ENCODE results near the gene THAP3. TPM values are rescaled to one million over a fixed set of nuclear protein-coding genes. Genes with fewer than 3 reads are reported as not detected.

The THAP3 gene
- total and polyA plus RNA-seq, 2 donors (not counting 1 experiment from before 2014, with no cell fraction given): 20.2 to 30.4 TPM

DNA sequence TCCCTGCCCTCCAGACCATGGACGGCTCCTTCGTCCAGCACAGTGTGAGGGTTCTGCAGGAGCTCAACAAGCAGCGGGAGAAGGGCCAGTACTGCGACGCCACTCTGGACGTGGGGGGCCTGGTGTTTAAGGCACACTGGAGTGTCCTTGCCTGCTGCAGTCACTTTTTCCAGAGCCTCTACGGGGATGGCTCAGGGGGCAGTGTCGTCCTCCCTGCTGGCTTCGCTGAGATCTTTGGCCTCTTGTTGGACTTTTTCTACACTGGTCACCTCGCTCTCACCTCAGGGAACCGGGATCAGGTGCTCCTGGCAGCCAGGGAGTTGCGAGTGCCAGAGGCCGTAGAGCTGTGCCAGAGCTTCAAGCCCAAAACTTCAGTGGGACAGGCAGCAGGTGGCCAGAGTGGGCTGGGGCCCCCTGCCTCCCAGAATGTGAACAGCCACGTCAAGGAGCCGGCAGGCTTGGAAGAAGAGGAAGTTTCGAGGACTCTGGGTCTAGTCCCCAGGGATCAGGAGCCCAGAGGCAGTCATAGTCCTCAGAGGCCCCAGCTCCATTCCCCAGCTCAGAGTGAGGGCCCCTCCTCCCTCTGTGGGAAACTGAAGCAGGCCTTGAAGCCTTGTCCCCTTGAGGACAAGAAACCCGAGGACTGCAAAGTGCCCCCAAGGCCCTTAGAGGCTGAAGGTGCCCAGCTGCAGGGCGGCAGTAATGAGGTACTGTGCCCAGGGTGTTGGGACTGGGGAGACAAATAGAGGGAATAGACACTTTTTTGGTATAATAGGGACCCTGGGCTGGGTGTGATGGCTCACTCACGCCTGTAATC is 43.9 kb upstream of the THAP3 start:
- H3K79me2 ChIP-seq (ENCODE audit: control insufficient read depth, insufficient read depth, low read length): peaks cover 47% of the 10 kb centered on the region
- no peaks in the 10 kb centered on the region for H3K9me3 ChIP-seq (ENCODE audit: control extremely low read depth in 1 of 3, control insufficient read depth in 2 of 3, insufficient read depth in 1 of 3, low read length in 2 of 3)
- peaks cover 20 to 32% of the 10 kb centered on the region in 2 donors for H3K4me1 ChIP-seq (ENCODE audit: control insufficient read depth in 2 of 2, insufficient read depth in 2 of 2, low read length in 2 of 2)
- peak overlapping the region; percentile 84 for H2AFZ ChIP-seq (ENCODE audit: insufficient read depth, low read depth, low read length, poor library complexity, severe bottlenecking)
- DNase-seq (peak; percentile 47), ATAC-seq (ENCODE audit: low read depth) (no peak)
- Mint-ChIP-seq H3K27me3 (no peaks in the 10 kb centered on the region), H3K27ac (peak overlapping the region; percentile 98), H3K4me1 (peaks cover 34% of the 10 kb centered on the region), H3K4me3 (peak overlapping the region; percentile 98), H3K9me3 (ENCODE audit: insufficient read depth) (no peaks in the 10 kb centered on the region)
- TF ChIP-seq, protein P1, sequence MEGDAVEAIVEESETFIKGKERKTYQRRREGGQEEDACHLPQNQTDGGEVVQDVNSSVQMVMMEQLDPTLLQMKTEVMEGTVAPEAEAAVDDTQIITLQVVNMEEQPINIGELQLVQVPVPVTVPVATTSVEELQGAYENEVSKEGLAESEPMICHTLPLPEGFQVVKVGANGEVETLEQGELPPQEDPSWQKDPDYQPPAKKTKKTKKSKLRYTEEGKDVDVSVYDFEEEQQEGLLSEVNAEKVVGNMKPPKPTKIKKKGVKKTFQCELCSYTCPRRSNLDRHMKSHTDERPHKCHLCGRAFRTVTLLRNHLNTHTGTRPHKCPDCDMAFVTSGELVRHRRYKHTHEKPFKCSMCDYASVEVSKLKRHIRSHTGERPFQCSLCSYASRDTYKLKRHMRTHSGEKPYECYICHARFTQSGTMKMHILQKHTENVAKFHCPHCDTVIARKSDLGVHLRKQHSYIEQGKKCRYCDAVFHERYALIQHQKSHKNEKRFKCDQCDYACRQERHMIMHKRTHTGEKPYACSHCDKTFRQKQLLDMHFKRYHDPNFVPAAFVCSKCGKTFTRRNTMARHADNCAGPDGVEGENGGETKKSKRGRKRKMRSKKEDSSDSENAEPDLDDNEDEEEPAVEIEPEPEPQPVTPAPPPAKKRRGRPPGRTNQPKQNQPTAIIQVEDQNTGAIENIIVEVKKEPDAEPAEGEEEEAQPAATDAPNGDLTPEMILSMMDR (IDR thresholded peaks at IDR 0.05): no peak
- TF ChIP-seq EZH2 (IDR thresholded peaks at IDR 0.05; ENCODE audit: borderline replicate concordance, insufficient read depth, low read depth, low read length, poor library complexity, severe bottlenecking): no peak
- peak overlapping the region; percentile 89 for H3K9ac ChIP-seq (ENCODE audit: low read length)
- CTCF ChIA-PET: interaction anchor here (0.7 to 1.7 kb wide), 6 partner anchors 10 to 599 kb away, joined by 3 to 9 read pairs (median 4); partner anchors contain the start of genes KLHL21, NOL9 and TAS1R1
- intact Hi-C loops (cut with micrococcal nuclease): loop anchor here (1.0 kb wide), 1 partner anchor 20 kb away; no protein-coding TSS in a partner anchor
- H3K4me3 ChIP-seq (ENCODE audit: control extremely low read depth in 1 of 5, extremely low read depth in 1 of 5, insufficient read depth in 1 of 5, low read depth in 2 of 5, low read length in 4 of 5): peak overlapping the region; percentile 30 to 91 (median 88)
- H4K20me1 ChIP-seq (ENCODE audit: control insufficient read depth, insufficient read depth, low read length, poor library complexity, severe bottlenecking): peaks cover 27% of the 10 kb centered on the region
- H3K27me3 ChIP-seq (replicated peaks in 1 of 4; ENCODE audit: control extremely low read depth in 1 of 4, control insufficient read depth in 3 of 4, insufficient read depth in 4 of 4, low read length in 3 of 4): no peaks in the 10 kb centered on the region
- H3K27ac ChIP-seq (ENCODE audit: low read length in 2 of 2): peak overlapping the region; percentile 87 to 91
- peak overlapping the region; percentile 88 for H3K4me2 ChIP-seq (replicated peaks; ENCODE audit: low read depth, low read length, poor library complexity, severe bottlenecking)
- POLR2A ChIA-PET: interaction anchor here (0.7 to 3.4 kb wide), 5 partner anchors 19 to 37 kb away, joined by 3 to 21 read pairs (median 7); partner anchors contain the start of genes KLHL21, NOL9, PHF13 and TAS1R1
- H3K36me3 ChIP-seq (replicated peaks in 1 of 2; ENCODE audit: control extremely low read depth in 1 of 2, control insufficient read depth in 1 of 2, extremely low read depth in 1 of 2, insufficient read depth in 2 of 2, low read length in 1 of 2): peaks cover 0 to 2% of the 10 kb centered on the region in 2 experiments
- 24% methylated on average over 19 of the region's 19 CpGs for WGBS (ENCODE audit: insufficient coverage)
